HG03103 (cell line): ENCODE results near the gene ZNF524.
"Not testable (repeated sequence)": the region's sequence is repeated elsewhere in the genome, so short reads cannot be mapped to it uniquely, and the experiment has no call there.

Experiments used
- ATAC-seq: cut with Tn5 transposase; IDR thresholded peaks from one replicate; pipeline ENCODE4 v1.9.1; 2021; ENCODE audit warnings: low read depth; ENCODE audit not compliant: unreplicated experiment

The ZNF524 gene, protein sequence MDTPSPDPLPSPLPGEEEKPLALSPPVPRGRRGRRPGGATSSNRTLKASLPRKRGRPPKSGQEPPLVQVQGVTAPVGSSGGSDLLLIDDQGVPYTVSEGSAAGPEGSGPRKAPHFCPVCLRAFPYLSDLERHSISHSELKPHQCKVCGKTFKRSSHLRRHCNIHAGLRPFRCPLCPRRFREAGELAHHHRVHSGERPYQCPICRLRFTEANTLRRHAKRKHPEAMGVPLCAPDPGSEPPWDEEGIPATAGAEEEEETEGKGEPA

DNA sequence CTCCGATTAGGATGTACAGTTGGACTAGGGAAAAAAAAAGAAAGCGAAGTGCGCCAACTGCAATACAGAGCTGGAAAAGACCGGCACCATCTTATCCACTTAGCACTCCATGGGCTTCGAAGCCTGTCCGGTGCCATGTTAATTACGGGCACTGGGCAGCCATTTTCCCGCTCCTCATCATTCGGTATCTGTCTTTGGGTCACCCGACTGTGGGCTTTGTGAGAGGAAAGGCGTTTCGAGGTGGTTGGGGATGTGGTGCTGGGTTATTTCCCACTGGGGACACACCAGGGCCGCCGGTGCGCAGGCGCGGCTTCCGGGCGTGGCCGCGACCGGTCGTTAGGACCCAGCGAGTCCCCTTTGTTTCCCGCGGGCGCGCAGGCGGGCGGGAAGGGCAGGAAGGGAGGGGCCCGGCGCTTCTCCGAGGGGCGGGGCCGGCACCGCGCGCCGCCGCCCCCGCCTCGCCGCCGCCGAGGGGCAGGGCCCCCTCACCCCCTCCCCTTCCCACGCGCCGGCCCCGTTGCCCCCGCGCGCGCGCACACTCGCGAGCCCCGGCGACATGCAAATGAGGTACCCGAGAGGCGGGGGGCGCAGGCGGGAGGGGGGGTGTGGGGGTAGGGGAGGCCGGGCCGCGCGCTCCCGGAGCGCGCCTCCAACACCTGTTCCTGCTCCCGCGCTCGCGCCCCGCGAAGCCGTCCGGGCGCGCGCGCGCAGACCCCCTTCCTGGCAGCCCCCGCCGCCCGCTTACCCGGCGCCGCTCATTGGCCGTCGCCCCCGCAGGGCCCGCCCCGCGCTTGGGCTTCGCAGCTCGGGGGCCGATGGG lies at the start of gene ZNF524:
Gene ZNF524, plus strand, starts transcription at position 447 of the 820 bp plus-strand sequence. CDS start 1,825 bp downstream, outside the sequence.
- peak; percentile 34 for ATAC-seq

DNA sequence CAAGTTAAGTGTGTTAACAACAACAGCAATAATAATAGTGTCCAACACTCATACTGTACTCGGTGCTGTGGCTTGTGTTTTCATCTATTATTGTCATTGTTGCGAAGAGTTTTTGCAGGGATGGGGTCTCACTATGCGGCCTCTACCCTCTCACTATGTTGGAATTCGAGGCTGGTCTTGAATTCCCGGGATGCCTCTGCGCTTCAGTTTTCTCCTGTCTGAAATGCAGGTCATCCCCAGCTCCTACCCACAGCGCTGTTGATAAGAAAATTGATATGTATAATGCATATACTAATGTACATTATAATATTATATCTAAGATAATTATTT lies 49.8 kb upstream of the ZNF524 start:
- no peak for ATAC-seq

DNA sequence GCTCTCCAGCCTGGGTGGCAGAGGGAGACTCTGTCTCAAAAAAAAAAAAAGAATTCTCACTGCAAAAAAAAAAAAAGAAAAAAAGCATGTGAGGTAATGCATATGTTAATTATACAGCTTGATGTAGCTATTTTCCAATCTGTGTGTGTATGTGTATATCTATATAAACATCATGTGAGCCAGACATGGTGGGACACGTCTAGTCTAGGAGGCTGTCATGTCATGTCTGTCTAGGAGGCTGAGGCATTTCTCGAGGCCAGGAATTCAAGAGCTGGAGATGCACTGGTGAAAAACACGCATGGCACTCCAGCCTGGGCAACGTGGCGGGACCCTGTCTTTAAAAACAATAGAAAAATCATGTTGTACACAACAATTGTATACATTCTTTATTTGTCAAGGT lies 47.9 kb upstream of the ZNF524 start:
- no peak for ATAC-seq

GRCh38 chr19:55552620-55553019 lies 47.5 kb upstream of the ZNF524 start:
- ATAC-seq: no peak

GRCh38 chr19:55553217-55554182 lies 46.6 kb upstream of the ZNF524 start:
- no peak for ATAC-seq

- no peak for ATAC-seq
Measured at GRCh38 chr19:55554302-55554701, 45.8 kb upstream of the ZNF524 start.

- no peak for ATAC-seq
Measured at GRCh38 chr19:55554741-55555152, 45.3 kb upstream of the ZNF524 start.

- no peak for ATAC-seq
Measured at GRCh38 chr19:55559684-55560083, 40.4 kb upstream of the ZNF524 start.

DNA sequence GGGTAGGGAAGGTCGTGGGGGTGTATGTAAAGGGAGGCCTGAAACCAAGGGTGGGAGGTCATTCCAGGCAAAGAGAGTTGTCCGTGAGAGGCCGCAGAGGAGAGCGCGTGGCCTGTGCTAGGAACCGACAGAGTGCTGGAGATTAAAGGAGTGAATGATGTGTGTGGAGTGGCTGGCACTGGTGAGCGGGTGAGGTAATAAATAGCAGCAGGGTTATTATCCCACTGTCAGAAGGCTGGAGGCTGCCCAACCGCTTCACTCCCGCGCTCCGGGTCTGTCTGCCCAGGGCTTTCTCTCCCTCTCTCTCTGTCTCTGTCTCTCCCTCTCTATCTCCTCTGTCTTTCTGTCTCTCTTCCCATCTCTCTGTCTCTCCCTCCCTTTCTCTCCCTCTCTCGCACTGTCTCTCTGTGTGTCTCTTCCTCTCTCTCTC lies 36.8 kb upstream of the ZNF524 start:
- no peak for ATAC-seq

DNA sequence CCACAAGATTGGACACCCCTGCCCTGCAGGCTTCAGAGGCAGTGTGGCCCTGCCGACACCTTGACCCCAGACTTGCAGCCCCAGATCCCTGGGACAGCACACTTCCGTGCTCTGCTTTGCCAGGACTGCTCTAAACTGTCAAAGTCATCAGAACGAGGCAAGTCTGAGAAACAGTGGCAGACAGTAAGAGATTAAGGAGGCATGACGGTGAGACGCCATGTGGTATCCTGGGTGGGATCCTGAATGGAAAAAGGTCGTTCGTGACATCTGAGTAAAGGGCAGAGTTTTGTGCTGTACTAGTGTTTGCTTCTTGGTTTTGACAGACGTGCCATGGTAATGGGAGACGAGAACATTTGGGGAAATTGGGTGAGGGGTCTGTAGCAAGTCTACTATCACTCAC lies 33.3 kb upstream of the ZNF524 start:
- no peak for ATAC-seq

- no peak for ATAC-seq
Measured at GRCh38 chr19:55567708-55568328, 32.3 kb upstream of the ZNF524 start.

GRCh38 chr19:55569477-55569876 lies 30.6 kb upstream of the ZNF524 start:
- not testable (repeated sequence) for ATAC-seq

GRCh38 chr19:55573929-55574328 lies 26.2 kb upstream of the ZNF524 start:
- ATAC-seq: not testable (repeated sequence)

- no peak for ATAC-seq
Measured at GRCh38 chr19:55576746-55577145, 23.3 kb upstream of the ZNF524 start.

- ATAC-seq: no peak
Measured at GRCh38 chr19:55578031-55578760, 21.9 kb upstream of the ZNF524 start.

GRCh38 chr19:55578761-55579747 lies 21.0 kb upstream of the ZNF524 start:
- ATAC-seq: no peak

DNA sequence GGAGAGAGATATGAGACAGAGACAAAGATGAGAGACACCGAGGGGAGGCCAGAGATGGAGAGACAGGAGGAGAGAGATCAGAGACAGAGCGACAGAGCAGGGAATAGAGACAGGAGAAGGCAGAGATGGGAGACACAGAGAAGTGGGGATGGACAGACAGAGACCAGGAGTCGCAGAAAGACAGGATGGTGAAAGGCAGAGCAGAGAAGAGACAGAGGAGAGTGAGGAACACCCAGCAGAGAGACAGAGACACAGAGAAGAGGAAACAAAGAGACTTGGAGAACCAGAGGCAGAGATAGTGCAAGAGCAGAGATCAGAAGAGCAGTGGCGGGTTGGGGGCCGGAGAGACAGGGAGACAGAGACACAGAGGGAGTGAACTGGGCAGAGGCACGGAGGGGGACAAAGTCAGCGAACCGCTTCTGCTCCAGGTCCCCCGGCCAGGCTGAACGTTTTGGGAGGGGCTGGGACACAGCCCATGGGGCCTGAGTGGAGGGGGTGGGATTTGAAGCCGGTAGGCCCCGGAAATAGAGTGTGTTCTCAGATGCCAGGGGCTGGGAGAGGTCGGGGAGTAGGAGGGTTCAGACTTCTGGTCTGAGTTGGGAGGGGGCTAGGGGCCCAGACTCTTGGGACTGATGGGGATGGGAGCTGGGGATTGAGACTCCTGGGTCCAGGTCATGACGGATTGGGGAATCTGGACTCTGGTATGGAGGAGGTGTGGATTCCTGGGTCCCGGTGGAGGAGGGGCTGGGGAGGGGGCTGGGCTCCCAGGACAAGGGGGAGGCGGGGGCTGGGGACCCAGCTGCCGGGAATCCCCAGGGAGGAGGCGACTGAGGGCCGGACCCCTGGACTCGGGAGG lies 20.1 kb upstream of the ZNF524 start:
- ATAC-seq: no peak
